Measurements from ENCODE around the gene UBE2D1. TPM values are rescaled to one million over a fixed set of nuclear protein-coding genes. Genes with fewer than 3 reads are reported as not detected.

The UBE2D1 gene
- total RNA-seq, 6 donors from 2014 or later = 2.1 to 28.6 (median 16.4) TPM

- no peak overlapping the region for H3K27ac ChIP-seq
- H3K4me3 ChIP-seq = no peak overlapping the region
- 93 to 97% methylated on average over 1 of the region's 1 CpG for WGBS, 2 donors
- peaks cover 4 to 18% (median 11%) of the 10 kb centered on the region in 4 donors for H3K4me1 ChIP-seq
- TF ChIP-seq EP300 (IDR thresholded peaks at IDR 0.05) (no peak), POLR2A (IDR thresholded peaks at IDR 0.05) (no peak), POLR2AphosphoS5 (IDR thresholded peaks at IDR 0.05) (no peak)
- TF ChIP-seq, protein P1, sequence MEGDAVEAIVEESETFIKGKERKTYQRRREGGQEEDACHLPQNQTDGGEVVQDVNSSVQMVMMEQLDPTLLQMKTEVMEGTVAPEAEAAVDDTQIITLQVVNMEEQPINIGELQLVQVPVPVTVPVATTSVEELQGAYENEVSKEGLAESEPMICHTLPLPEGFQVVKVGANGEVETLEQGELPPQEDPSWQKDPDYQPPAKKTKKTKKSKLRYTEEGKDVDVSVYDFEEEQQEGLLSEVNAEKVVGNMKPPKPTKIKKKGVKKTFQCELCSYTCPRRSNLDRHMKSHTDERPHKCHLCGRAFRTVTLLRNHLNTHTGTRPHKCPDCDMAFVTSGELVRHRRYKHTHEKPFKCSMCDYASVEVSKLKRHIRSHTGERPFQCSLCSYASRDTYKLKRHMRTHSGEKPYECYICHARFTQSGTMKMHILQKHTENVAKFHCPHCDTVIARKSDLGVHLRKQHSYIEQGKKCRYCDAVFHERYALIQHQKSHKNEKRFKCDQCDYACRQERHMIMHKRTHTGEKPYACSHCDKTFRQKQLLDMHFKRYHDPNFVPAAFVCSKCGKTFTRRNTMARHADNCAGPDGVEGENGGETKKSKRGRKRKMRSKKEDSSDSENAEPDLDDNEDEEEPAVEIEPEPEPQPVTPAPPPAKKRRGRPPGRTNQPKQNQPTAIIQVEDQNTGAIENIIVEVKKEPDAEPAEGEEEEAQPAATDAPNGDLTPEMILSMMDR (IDR thresholded peaks at IDR 0.05) = no peak
- peaks cover 0 to 3% (median 0%) of the 10 kb centered on the region in 4 donors for H3K36me3 ChIP-seq
- ATAC-seq (ENCODE audit: low FRiP score in 2 of 2) = no peak
- no peak for DNase-seq
- H3K27me3 ChIP-seq = no peaks in the 10 kb centered on the region
- no peaks in the 10 kb centered on the region for H3K9me3 ChIP-seq
Observed at GRCh38 chr10:58358947-58359346, 24.1 kb downstream of the UBE2D1 start.

DNA sequence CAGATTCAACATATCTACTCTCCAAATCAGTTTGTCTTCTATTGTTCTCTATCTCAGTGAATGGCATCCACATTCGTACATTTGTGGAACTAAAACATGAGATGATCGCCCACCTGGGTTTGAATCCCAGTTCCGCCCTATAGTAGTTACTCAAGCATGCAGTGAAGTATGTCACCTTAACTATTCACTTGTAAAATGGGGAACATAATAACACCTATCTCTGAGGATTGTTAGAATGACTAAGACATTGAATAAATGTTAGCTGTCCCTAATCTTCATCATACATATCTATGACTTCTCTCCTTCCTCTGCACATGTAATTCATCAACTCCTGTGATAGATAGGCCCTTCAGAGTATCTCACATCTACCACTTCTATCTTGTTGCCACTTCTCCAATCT lies 24.7 kb downstream of the UBE2D1 start:
- TF ChIP-seq, protein P1 (IDR thresholded peaks at IDR 0.05) = no peak
- TF ChIP-seq POLR2A (IDR thresholded peaks at IDR 0.05) (no peak), POLR2AphosphoS5 (IDR thresholded peaks at IDR 0.05) (no peak), EP300 (IDR thresholded peaks at IDR 0.05) (no peak)
- Histone ChIP-seq H3K27me3 (no peaks in the 10 kb centered on the region), H3K9me3 (no peaks in the 10 kb centered on the region), H3K4me3 (no peak overlapping the region), H3K27ac (no peak overlapping the region), H3K4me1 (peaks cover 4 to 18% (median 11%) of the 10 kb centered on the region in 4 donors), H3K36me3 (peaks cover 0 to 9% (median 0%) of the 10 kb centered on the region in 4 donors)
- 82 to 84% methylated on average over 3 of the region's 3 CpGs for WGBS, 2 donors
- no peak for ATAC-seq (ENCODE audit: low FRiP score in 2 of 2)
- no peak for DNase-seq

- WGBS, 2 donors = 83 to 88% methylated on average over 9 of the region's 9 CpGs
- Histone ChIP-seq H3K27me3 (no peaks in the 10 kb centered on the region), H3K4me1 (peaks cover 4 to 14% (median 9%) of the 10 kb centered on the region in 4 donors), H3K9me3 (no peaks in the 10 kb centered on the region), H3K36me3 (peaks cover 0 to 18% (median 0%) of the 10 kb centered on the region in 4 donors), H3K4me3 (no peak overlapping the region), H3K27ac (no peak overlapping the region)
- DNase-seq (no peak), ATAC-seq (ENCODE audit: low FRiP score in 2 of 2) (no peak)
- TF ChIP-seq POLR2A (IDR thresholded peaks at IDR 0.05) (no peak), POLR2AphosphoS5 (IDR thresholded peaks at IDR 0.05) (no peak)
Observed at GRCh38 chr10:58360412-58361004, 25.7 kb downstream of the UBE2D1 start.

GRCh38 chr10:58361353-58361752 lies 26.5 kb downstream of the UBE2D1 start:
- Histone ChIP-seq H3K27ac (no peak overlapping the region), H3K36me3 (peaks cover 0 to 18% (median 0%) of the 10 kb centered on the region in 4 donors), H3K4me1 (peaks cover 4 to 14% (median 8%) of the 10 kb centered on the region in 4 donors), H3K9me3 (no peaks in the 10 kb centered on the region), H3K27me3 (no peaks in the 10 kb centered on the region), H3K4me3 (no peak overlapping the region)
- TF ChIP-seq EP300 (IDR thresholded peaks at IDR 0.05) (no peak), POLR2A (IDR thresholded peaks at IDR 0.05) (no peak), POLR2AphosphoS5 (IDR thresholded peaks at IDR 0.05) (no peak)
- TF ChIP-seq, protein P1 (IDR thresholded peaks at IDR 0.05) = no peak
- no peak for DNase-seq
- no peak for ATAC-seq (ENCODE audit: low FRiP score in 2 of 2)
- 98 to 100% methylated on average over 2 of the region's 2 CpGs for WGBS, 2 donors

DNA sequence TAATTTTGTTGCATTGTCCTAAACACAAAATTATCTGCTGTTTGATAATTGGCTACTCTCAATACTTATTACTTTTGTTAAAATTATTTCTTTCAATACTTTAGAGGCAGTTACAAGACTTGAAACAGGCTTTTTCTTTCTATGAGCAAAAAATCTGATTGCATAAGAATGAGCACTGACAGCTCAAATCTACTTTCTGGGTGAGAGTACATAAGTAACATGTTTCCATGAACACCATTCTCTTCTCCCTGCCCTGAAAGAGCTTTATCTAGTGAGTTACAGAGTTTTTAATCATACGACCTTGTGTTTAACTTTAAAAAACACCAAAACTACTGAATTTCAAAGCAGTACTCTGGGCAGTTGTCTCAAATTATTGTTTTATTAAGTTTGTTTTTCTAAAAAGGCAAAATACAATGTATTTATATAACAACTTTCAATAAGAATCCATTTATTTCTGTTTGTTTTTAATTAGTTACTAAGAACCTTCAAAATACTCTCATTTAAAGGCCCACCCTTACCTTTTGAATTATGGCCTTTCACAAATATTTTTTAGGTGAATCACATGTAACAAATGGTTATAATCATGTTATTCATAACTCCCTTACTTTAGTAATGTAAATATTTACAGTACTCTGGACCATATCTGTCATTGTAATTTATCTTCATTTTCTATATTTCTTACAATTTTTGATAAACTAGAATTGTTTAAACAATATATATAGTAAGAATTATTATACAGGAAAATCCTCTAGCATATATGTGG lies 27.4 kb downstream of the UBE2D1 start:
- 80 to 89% methylated on average over 1 of the region's 1 CpG for WGBS, 2 donors

More for the DNA sequence above, 27.4 kb downstream of the UBE2D1 start:
- Histone ChIP-seq H3K9me3 (no peaks in the 10 kb centered on the region), H3K4me1 (peaks cover 4 to 9% (median 8%) of the 10 kb centered on the region in 4 donors), H3K27me3 (no peaks in the 10 kb centered on the region), H3K4me3 (no peak overlapping the region), H3K27ac (no peak overlapping the region), H3K36me3 (peaks cover 0 to 18% (median 0%) of the 10 kb centered on the region in 4 donors)
- no peak for DNase-seq
- no peak for TF ChIP-seq EP300 (IDR thresholded peaks at IDR 0.05)
- TF ChIP-seq, protein P1 (IDR thresholded peaks at IDR 0.05) = no peak
- TF ChIP-seq POLR2AphosphoS5 (IDR thresholded peaks at IDR 0.05) = no peak
- no peak for TF ChIP-seq POLR2A (IDR thresholded peaks at IDR 0.05)
- ATAC-seq (ENCODE audit: low FRiP score in 2 of 2) = no peak

Measured in upper lobe of left lung (tissue), 6 donors.